Measurements from ENCODE around the gene NUP153.
"Not testable (repeated sequence)": the region's sequence is repeated elsewhere in the genome, so short reads cannot be mapped to it uniquely, and the experiment has no call there.

The NUP153 gene

GRCh38 chr6:17588011-17588410, 118.7 kb downstream of the NUP153 start:
- no peak for TF ChIP-seq CTCF (IDR thresholded peaks at IDR 0.05; ENCODE audit: low read depth, low read length)

GRCh38 chr6:17586623-17587022, 120.1 kb downstream of the NUP153 start:
- not testable (repeated sequence) for H3K4me3 ChIP-seq (ENCODE audit: low read depth, low read length)

More at GRCh38 chr6:17588011-17588410, 118.7 kb downstream of the NUP153 start:
- no peak overlapping the region for H3K4me3 ChIP-seq (ENCODE audit: low read depth, low read length)

- H3K4me3 ChIP-seq (ENCODE audit: low read depth, low read length): no peak overlapping the region
- TF ChIP-seq CTCF (IDR thresholded peaks at IDR 0.05; ENCODE audit: low read depth, low read length): no peak
These were observed 120.8 kb downstream of the NUP153 start for GRCh38 chr6:17585766-17586490.

GRCh38 chr6:17584241-17584803, 122.4 kb downstream of the NUP153 start:
- peak; percentile 61 for TF ChIP-seq CTCF (IDR thresholded peaks at IDR 0.05; ENCODE audit: low read depth, low read length)
- no peak overlapping the region for H3K4me3 ChIP-seq (ENCODE audit: low read depth, low read length)

- no peak for TF ChIP-seq CTCF (IDR thresholded peaks at IDR 0.05; ENCODE audit: low read depth, low read length)
- no peak overlapping the region for H3K4me3 ChIP-seq (ENCODE audit: low read depth, low read length)
These were observed 122.9 kb downstream of the NUP153 start for GRCh38 chr6:17583811-17584210.

- H3K4me3 ChIP-seq (ENCODE audit: low read depth, low read length): not testable (repeated sequence)
These were observed 125.4 kb downstream of the NUP153 start for GRCh38 chr6:17581282-17581681.

GRCh38 chr6:17580518-17581048, 126.1 kb downstream of the NUP153 start:
- peak overlapping the region; percentile 61 for H3K4me3 ChIP-seq (ENCODE audit: low read depth, low read length)
- TF ChIP-seq CTCF (IDR thresholded peaks at IDR 0.05; ENCODE audit: low read depth, low read length): no peak

GRCh38 chr6:17577059-17577458, 129.7 kb downstream of the NUP153 start:
- H3K4me3 ChIP-seq (ENCODE audit: low read depth, low read length): no peak overlapping the region
- TF ChIP-seq CTCF (IDR thresholded peaks at IDR 0.05; ENCODE audit: low read depth, low read length): no peak
